Measurements from ENCODE around the gene MYO1H.

GRCh38 chr12:109450980-109451379 lies 103.3 kb downstream of the MYO1H start:
- TF ChIP-seq CTCF (IDR thresholded peaks at IDR 0.05; ENCODE audit: low read depth, low read length) (no peak), POLR2A (IDR thresholded peaks at IDR 0.05; ENCODE audit: extremely low read depth, insufficient read length) (no peak)
